Panc1 (cell line): Measurements from ENCODE around the gene HBA1.

ENCODE experiments used
- CTCF ChIP-seq: fragments of 450-650 bp; IDR thresholded peaks from 2 replicates; pipeline ENCODE4 v1.5.1; 2017; ENCODE audit warnings: mild to moderate bottlenecking
- POLR2AphosphoS5 ChIP-seq: IDR thresholded peaks from 2 replicates; pipeline ENCODE4 v1.6.1; 2012; ENCODE audit warnings: mild to moderate bottlenecking, low read depth, low read length, moderate library complexity
- REST ChIP-seq, 2 experiments: IDR thresholded peaks; 2 replicates each; pipeline ENCODE4 v1.6.1; 2011 to 2012; ENCODE audit warnings: low read depth in 2 of 2, control low read depth in 1 of 2, low read length in 1 of 2, mild to moderate bottlenecking in 1 of 2, moderate library complexity in 1 of 2; ENCODE audit not compliant: insufficient read depth in 1 of 2
- TCF7L2 ChIP-seq: IDR thresholded peaks from 2 replicates; pipeline ENCODE4 v1.6.1; 2011; ENCODE audit warnings: mild to moderate bottlenecking, low read depth, low read length, inconsistent platforms

- TF ChIP-seq CTCF (no peak), POLR2AphosphoS5 (no peak), TCF7L2 (no peak), REST (IDR thresholded peaks at IDR 0.05; ENCODE audit: insufficient read depth in 1 of 2, low read depth in 2 of 2, low read length in 1 of 2) (no peak)
These were observed 8.7 kb downstream of the HBA1 start for GRCh38 chr16:185213-185612.
